CD4-positive, CD25-positive, alpha-beta regulatory T cell (primary cell): ENCODE measurements around the gene C2orf69. TPM values are rescaled to one million over a fixed set of nuclear protein-coding genes. Genes with fewer than 3 reads are reported as not detected.
A peak's percentile ranks its signal among the peaks of the same experiment; 100 is the strongest.

ENCODE experiments used
- ATAC-seq, 2 donors: fragments of 150-1000 bp; cut with Tn5 transposase; one replicate each; pipeline ENCODE4 v1.10.0; 2021; ENCODE audit warnings: low read depth in 2 of 2, moderate number of reproducible peaks in 2 of 2, moderate library complexity in 1 of 2
- DNase-seq, 3 donors: peaks; one replicate each; pipeline versions ENCODE4 v3.0.0 to v3.0.0-alpha.2; 2012 to 2022; ENCODE audit warnings: mixed read lengths in 1 of 3
- H3K27ac ChIP-seq: one replicate; pipeline ENCODE4 v1.7.0; 2013; ENCODE audit warnings: mild to moderate bottlenecking, low read length; ENCODE audit not compliant: insufficient read depth, poor library complexity, severe bottlenecking
- H3K27me3 ChIP-seq: one replicate; pipeline ENCODE4 v1.7.0; 2013; ENCODE audit warnings: low read length; ENCODE audit not compliant: control insufficient read depth, insufficient read depth
- H3K36me3 ChIP-seq: one replicate; pipeline ENCODE4 v1.7.0; 2013; ENCODE audit warnings: mild to moderate bottlenecking, low read length, moderate library complexity; ENCODE audit not compliant: control insufficient read depth, insufficient read depth
- H3K4me1 ChIP-seq: 2 replicates; pipeline ENCODE4 v1.7.0; 2013; ENCODE audit warnings: mild to moderate bottlenecking, low read length; ENCODE audit not compliant: insufficient read depth, control insufficient read depth, poor library complexity, severe bottlenecking
- H3K4me3 ChIP-seq: one replicate; pipeline ENCODE4 v1.7.0; 2013; ENCODE audit warnings: low read depth, mild to moderate bottlenecking, low read length, moderate library complexity
- H3K9me3 ChIP-seq, 2 experiments: 1 replicate in 1 of 2; 2 replicates in 1 of 2; pipeline ENCODE4 v1.7.0; 2013; ENCODE audit warnings: low read length in 2 of 2, mild to moderate bottlenecking in 1 of 2, moderate library complexity in 1 of 2; ENCODE audit not compliant: control insufficient read depth in 2 of 2
- H3K27ac Mint-ChIP-seq, 3 donors: one replicate each; pipeline ENCODE4 v1.8.0; 2020 to 2022; ENCODE audit warnings: mild to moderate bottlenecking in 3 of 3, mixed read lengths in 3 of 3, moderate library complexity in 2 of 3
- H3K27me3 Mint-ChIP-seq: one replicate; pipeline ENCODE4 v1.8.0; 2022; ENCODE audit warnings: mild to moderate bottlenecking, mixed read lengths
- H3K36me3 Mint-ChIP-seq: one replicate; pipeline ENCODE4 v1.8.0; 2020; ENCODE audit warnings: mixed read lengths
- H3K4me1 Mint-ChIP-seq, 4 donors: one replicate each; pipeline ENCODE4 v1.8.0; 2020 to 2022; ENCODE audit warnings: mixed read lengths in 4 of 4, mild to moderate bottlenecking in 1 of 4
- H3K4me3 Mint-ChIP-seq, 4 donors: one replicate each; pipeline ENCODE4 v1.8.0; 2020 to 2022; ENCODE audit warnings: mild to moderate bottlenecking in 4 of 4, mixed read lengths in 4 of 4, moderate library complexity in 3 of 4
- H3K9me3 Mint-ChIP-seq, 7 donors: one replicate each; pipeline ENCODE4 v1.8.0; 2020 to 2022; ENCODE audit warnings: mixed read lengths in 7 of 7, mild to moderate bottlenecking in 3 of 7, moderate library complexity in 2 of 7
- polyA plus RNA-seq, 4 donors: library from polyadenylated mRNA; unstranded; fragments of 300-500 nt; fragmentation: Illumina TruSeq; gene quantifications; one replicate each; pipeline ENCODE4 v1.2.3, GENCODE V29; 2021
- total RNA-seq: library from RNA; stranded (reverse); gene quantifications from one replicate; pipeline ENCODE4 v1.2.3, GENCODE V29; 2022

The C2orf69 gene
- total RNA-seq (17.2 TPM), polyA plus RNA-seq (10 to 100 TPM; 12.4 to 16.1 (median 14.3) TPM)

- peaks cover 0 to under 1% (median 0%) of the 10 kb centered on the region in 7 donors for H3K9me3 Mint-ChIP-seq
- Histone ChIP-seq H3K4me1 (peaks cover 24% of the 10 kb centered on the region), H3K27me3 (no peaks in the 10 kb centered on the region), H3K27ac (peak within 1 kb of the TSS; percentile 86), H3K9me3 (no peaks in the 10 kb centered on the region), H3K4me3 (peak within 1 kb of the TSS; percentile 82), H3K36me3 (peaks cover 6% of the 10 kb centered on the region)
- peaks cover 22 to 46% (median 34%) of the 10 kb centered on the region in 4 donors for H3K4me1 Mint-ChIP-seq
- H3K4me3 Mint-ChIP-seq = peak within 1 kb of the TSS; percentile 92 to 99 (median 97)
- peak within 1 kb of the TSS; percentile 92 to 99 (median 97) for H3K27ac Mint-ChIP-seq
- H3K27me3 Mint-ChIP-seq = no peaks in the 10 kb centered on the region
- H3K36me3 Mint-ChIP-seq = peaks cover 6% of the 10 kb centered on the region
- peak; percentile 80 to 82 for ATAC-seq
- DNase-seq = peak; percentile 82 to 96 (median 87)
These were observed at the start of gene C2orf69 for GRCh38 chr2:199911052-199911876. Gene C2orf69, plus strand, starts transcription at chr2:199911293. Its CDS starts 146 bp downstream, at chr2:199911439.

- Mint-ChIP-seq H3K4me1 (no peaks in the 10 kb centered on the region), H3K9me3 (no peaks in the 10 kb centered on the region), H3K27ac (no peak overlapping the region), H3K27me3 (peaks cover 57% of the 10 kb centered on the region), H3K4me3 (no peak overlapping the region), H3K36me3 (no peaks in the 10 kb centered on the region)
- Histone ChIP-seq H3K27me3 (peaks cover 18% of the 10 kb centered on the region), H3K27ac (no peak overlapping the region), H3K4me3 (no peak overlapping the region), H3K36me3 (no peaks in the 10 kb centered on the region), H3K4me1 (no peaks in the 10 kb centered on the region), H3K9me3 (no peaks in the 10 kb centered on the region)
- ATAC-seq (no peak), DNase-seq (no peak)
These were observed 48.3 kb upstream of the C2orf69 start for GRCh38 chr2:199862788-199863187.

GRCh38 chr2:199865905-199866304 lies 45.2 kb upstream of the C2orf69 start:
- H3K4me3 Mint-ChIP-seq = no peak overlapping the region
- peaks cover 19% of the 10 kb centered on the region for H3K27me3 ChIP-seq
- H3K4me1 Mint-ChIP-seq = no peaks in the 10 kb centered on the region
- H3K27me3 Mint-ChIP-seq = peaks cover 62% of the 10 kb centered on the region
- DNase-seq = no peak
- no peaks in the 10 kb centered on the region for H3K36me3 ChIP-seq
- no peaks in the 10 kb centered on the region for H3K4me1 ChIP-seq
- H3K9me3 ChIP-seq = no peaks in the 10 kb centered on the region
- H3K27ac Mint-ChIP-seq = peak overlapping the region in 1 of 3 donors; percentile 79
- no peak overlapping the region for H3K27ac ChIP-seq
- ATAC-seq = no peak
- H3K36me3 Mint-ChIP-seq = no peaks in the 10 kb centered on the region
- no peak overlapping the region for H3K4me3 ChIP-seq
- no peaks in the 10 kb centered on the region for H3K9me3 Mint-ChIP-seq

GRCh38 chr2:199868431-199869226 lies 42.5 kb upstream of the C2orf69 start:
- ATAC-seq (no peak), DNase-seq (no peak)
- Histone ChIP-seq H3K4me3 (no peak overlapping the region), H3K27ac (no peak overlapping the region), H3K4me1 (no peaks in the 10 kb centered on the region), H3K9me3 (no peaks in the 10 kb centered on the region), H3K36me3 (no peaks in the 10 kb centered on the region), H3K27me3 (peaks cover 13% of the 10 kb centered on the region)
- Mint-ChIP-seq H3K4me3 (no peak overlapping the region), H3K4me1 (no peaks in the 10 kb centered on the region), H3K9me3 (peaks cover 0 to 3% (median 0%) of the 10 kb centered on the region in 7 donors), H3K27me3 (peaks cover 49% of the 10 kb centered on the region), H3K36me3 (no peaks in the 10 kb centered on the region), H3K27ac (no peak overlapping the region)

- Histone ChIP-seq H3K36me3 (no peaks in the 10 kb centered on the region), H3K27ac (no peak overlapping the region), H3K4me1 (no peaks in the 10 kb centered on the region), H3K27me3 (peaks cover 7% of the 10 kb centered on the region), H3K4me3 (no peak overlapping the region), H3K9me3 (peaks cover 0 to 3% of the 10 kb centered on the region in 2 experiments)
- H3K27me3 Mint-ChIP-seq = peaks cover 43% of the 10 kb centered on the region
- ATAC-seq (no peak), DNase-seq (no peak)
- peaks cover 0 to 5% (median 3%) of the 10 kb centered on the region in 7 donors for H3K9me3 Mint-ChIP-seq
- H3K36me3 Mint-ChIP-seq = peaks cover 3% of the 10 kb centered on the region
- no peak overlapping the region for H3K27ac Mint-ChIP-seq
- no peaks in the 10 kb centered on the region for H3K4me1 Mint-ChIP-seq
- H3K4me3 Mint-ChIP-seq = no peak overlapping the region
These were observed 41.9 kb upstream of the C2orf69 start for GRCh38 chr2:199869227-199869541.

GRCh38 chr2:199869653-199870052 lies 41.4 kb upstream of the C2orf69 start:
- Mint-ChIP-seq H3K36me3 (peaks cover 5% of the 10 kb centered on the region), H3K27me3 (peaks cover 43% of the 10 kb centered on the region), H3K4me3 (no peak overlapping the region), H3K4me1 (no peaks in the 10 kb centered on the region), H3K27ac (no peak overlapping the region), H3K9me3 (peaks cover 0 to 9% (median 3%) of the 10 kb centered on the region in 7 donors)
- DNase-seq = no peak
- Histone ChIP-seq H3K27ac (no peak overlapping the region), H3K4me3 (no peak overlapping the region), H3K4me1 (no peaks in the 10 kb centered on the region), H3K9me3 (peaks cover 0 to 7% of the 10 kb centered on the region in 2 experiments), H3K36me3 (no peaks in the 10 kb centered on the region), H3K27me3 (peaks cover 7% of the 10 kb centered on the region)
- no peak for ATAC-seq

GRCh38 chr2:199870581-199870980 lies 40.5 kb upstream of the C2orf69 start:
- Mint-ChIP-seq H3K36me3 (peaks cover 5% of the 10 kb centered on the region), H3K4me1 (no peaks in the 10 kb centered on the region), H3K9me3 (peaks cover 1 to 14% (median 6%) of the 10 kb centered on the region in 7 donors), H3K27ac (no peak overlapping the region), H3K27me3 (peaks cover 34% of the 10 kb centered on the region), H3K4me3 (no peak overlapping the region)
- H3K27ac ChIP-seq = no peak overlapping the region
- H3K27me3 ChIP-seq = peaks cover 8% of the 10 kb centered on the region
- DNase-seq (no peak), ATAC-seq (no peak)
- no peak overlapping the region for H3K4me3 ChIP-seq
- H3K36me3 ChIP-seq = no peaks in the 10 kb centered on the region
- H3K9me3 ChIP-seq = peaks cover 0 to 8% of the 10 kb centered on the region in 2 experiments
- H3K4me1 ChIP-seq = no peaks in the 10 kb centered on the region
